ENCODE data around the gene PRRT1B.
A peak's percentile ranks its signal among the peaks of the same experiment; 100 is the strongest.

Gene PRRT1B

GRCh38 chr9:131587331-131587730 lies 42.0 kb downstream of the PRRT1B start:
- peak overlapping the region; percentile 34 for H3K27ac Mint-ChIP-seq
- no peak for DNase-seq (ENCODE audit: low spot score)
- H3K36me3 Mint-ChIP-seq (ENCODE audit: low read depth): peaks cover 44% of the 10 kb centered on the region
- no peaks in the 10 kb centered on the region for H3K27me3 Mint-ChIP-seq (ENCODE audit: low read depth)
- H3K9me3 Mint-ChIP-seq: no peaks in the 10 kb centered on the region
- no peak overlapping the region for H3K4me3 Mint-ChIP-seq
- H3K4me1 Mint-ChIP-seq (ENCODE audit: low read depth): peaks cover 30% of the 10 kb centered on the region

DNA sequence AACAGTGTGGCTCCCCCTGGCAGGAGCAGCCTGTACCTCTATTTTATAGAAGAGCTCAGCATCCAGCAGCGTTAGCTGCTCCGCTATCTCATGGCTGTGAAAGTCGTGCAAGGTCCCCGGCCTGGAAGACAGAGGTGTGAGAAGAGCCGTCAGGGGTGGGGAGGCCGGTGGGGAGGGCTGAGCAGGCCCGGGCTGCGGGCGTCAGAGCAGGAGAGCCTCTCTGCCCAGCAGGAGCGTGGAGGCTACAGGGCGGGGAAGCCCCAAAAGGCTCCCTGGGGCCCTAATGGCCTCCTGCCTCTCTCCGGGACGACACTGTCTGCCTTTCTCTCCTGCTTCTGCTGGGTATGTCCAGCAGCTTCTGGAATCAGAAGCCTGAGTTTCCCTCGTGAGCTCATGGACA lies 42.6 kb downstream of the PRRT1B start:
- H3K4me3 Mint-ChIP-seq: no peak overlapping the region
- no peak overlapping the region for H3K27ac Mint-ChIP-seq
- peaks cover 30% of the 10 kb centered on the region for H3K4me1 Mint-ChIP-seq (ENCODE audit: low read depth)
- DNase-seq (ENCODE audit: low spot score): no peak
- H3K36me3 Mint-ChIP-seq (ENCODE audit: low read depth): peaks cover 44% of the 10 kb centered on the region
- H3K9me3 Mint-ChIP-seq: no peaks in the 10 kb centered on the region
- H3K27me3 Mint-ChIP-seq (ENCODE audit: low read depth): no peaks in the 10 kb centered on the region

- Mint-ChIP-seq H3K27me3 (ENCODE audit: low read depth) (no peaks in the 10 kb centered on the region), H3K4me1 (ENCODE audit: low read depth) (peaks cover 30% of the 10 kb centered on the region), H3K4me3 (no peak overlapping the region), H3K36me3 (ENCODE audit: low read depth) (peaks cover 41% of the 10 kb centered on the region), H3K9me3 (no peaks in the 10 kb centered on the region), H3K27ac (no peak overlapping the region)
- DNase-seq (ENCODE audit: low spot score): no peak
Measured at GRCh38 chr9:131588396-131588795, 43.1 kb downstream of the PRRT1B start.

DNA sequence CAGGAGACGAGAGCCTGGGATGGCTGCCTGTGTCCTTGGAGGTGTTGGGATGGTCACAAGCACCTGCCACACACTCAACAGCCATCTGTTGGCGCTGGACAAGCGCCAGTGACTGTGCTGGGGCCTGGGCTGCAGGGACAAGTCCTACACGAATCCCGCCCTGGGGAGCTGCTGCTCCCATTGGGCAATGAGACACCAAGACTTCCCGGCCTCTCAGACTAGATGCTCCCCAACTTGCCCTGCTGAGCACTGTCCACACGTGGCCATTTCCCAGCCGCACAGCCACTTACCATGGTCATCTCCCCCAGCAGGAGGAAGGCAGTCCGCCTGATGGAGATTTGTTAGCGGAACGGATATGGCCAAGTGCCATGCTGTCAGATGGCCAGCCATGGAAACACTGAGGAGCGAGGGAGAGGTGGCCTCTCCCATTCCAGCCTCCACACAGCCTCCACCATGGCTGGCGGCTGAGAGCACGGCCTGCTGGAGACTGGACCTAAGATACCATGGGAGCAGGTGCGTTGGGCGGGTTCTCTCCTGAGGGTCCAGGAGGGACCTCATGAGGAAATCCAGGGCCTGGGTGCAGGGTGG lies 43.9 kb downstream of the PRRT1B start:
- no peak overlapping the region for H3K27ac Mint-ChIP-seq
- no peaks in the 10 kb centered on the region for H3K9me3 Mint-ChIP-seq
- no peak for DNase-seq (ENCODE audit: low spot score)
- peaks cover 30% of the 10 kb centered on the region for H3K4me1 Mint-ChIP-seq (ENCODE audit: low read depth)
- H3K4me3 Mint-ChIP-seq: no peak overlapping the region
- no peaks in the 10 kb centered on the region for H3K27me3 Mint-ChIP-seq (ENCODE audit: low read depth)
- peaks cover 38% of the 10 kb centered on the region for H3K36me3 Mint-ChIP-seq (ENCODE audit: low read depth)

- Mint-ChIP-seq H3K27ac (peak overlapping the region; percentile 51), H3K9me3 (no peaks in the 10 kb centered on the region), H3K36me3 (ENCODE audit: low read depth) (peaks cover 31% of the 10 kb centered on the region), H3K4me3 (no peak overlapping the region), H3K27me3 (ENCODE audit: low read depth) (no peaks in the 10 kb centered on the region), H3K4me1 (ENCODE audit: low read depth) (peaks cover 27% of the 10 kb centered on the region)
- no peak for DNase-seq (ENCODE audit: low spot score)
Measured at GRCh38 chr9:131589993-131590392, 44.7 kb downstream of the PRRT1B start.

- Mint-ChIP-seq H3K36me3 (ENCODE audit: low read depth) (peaks cover 29% of the 10 kb centered on the region), H3K4me1 (ENCODE audit: low read depth) (peaks cover 22% of the 10 kb centered on the region), H3K9me3 (no peaks in the 10 kb centered on the region), H3K4me3 (peak overlapping the region; percentile 22), H3K27me3 (ENCODE audit: low read depth) (no peaks in the 10 kb centered on the region), H3K27ac (peak overlapping the region; percentile 51)
- no peak for DNase-seq (ENCODE audit: low spot score)
Measured at GRCh38 chr9:131590449-131590848, 45.1 kb downstream of the PRRT1B start.

GRCh38 chr9:131590907-131591844 lies 45.9 kb downstream of the PRRT1B start:
- no peaks in the 10 kb centered on the region for H3K27me3 Mint-ChIP-seq (ENCODE audit: low read depth)
- H3K9me3 Mint-ChIP-seq: no peaks in the 10 kb centered on the region
- H3K27ac Mint-ChIP-seq: peak overlapping the region; percentile 51
- peak; percentile 76 for DNase-seq (ENCODE audit: low spot score)
- H3K4me1 Mint-ChIP-seq (ENCODE audit: low read depth): peaks cover 15% of the 10 kb centered on the region
- H3K4me3 Mint-ChIP-seq: peak overlapping the region; percentile 22
- peaks cover 37% of the 10 kb centered on the region for H3K36me3 Mint-ChIP-seq (ENCODE audit: low read depth)

GRCh38 chr9:131591845-131592208 lies 46.5 kb downstream of the PRRT1B start:
- H3K36me3 Mint-ChIP-seq (ENCODE audit: low read depth): peaks cover 37% of the 10 kb centered on the region

DNA sequence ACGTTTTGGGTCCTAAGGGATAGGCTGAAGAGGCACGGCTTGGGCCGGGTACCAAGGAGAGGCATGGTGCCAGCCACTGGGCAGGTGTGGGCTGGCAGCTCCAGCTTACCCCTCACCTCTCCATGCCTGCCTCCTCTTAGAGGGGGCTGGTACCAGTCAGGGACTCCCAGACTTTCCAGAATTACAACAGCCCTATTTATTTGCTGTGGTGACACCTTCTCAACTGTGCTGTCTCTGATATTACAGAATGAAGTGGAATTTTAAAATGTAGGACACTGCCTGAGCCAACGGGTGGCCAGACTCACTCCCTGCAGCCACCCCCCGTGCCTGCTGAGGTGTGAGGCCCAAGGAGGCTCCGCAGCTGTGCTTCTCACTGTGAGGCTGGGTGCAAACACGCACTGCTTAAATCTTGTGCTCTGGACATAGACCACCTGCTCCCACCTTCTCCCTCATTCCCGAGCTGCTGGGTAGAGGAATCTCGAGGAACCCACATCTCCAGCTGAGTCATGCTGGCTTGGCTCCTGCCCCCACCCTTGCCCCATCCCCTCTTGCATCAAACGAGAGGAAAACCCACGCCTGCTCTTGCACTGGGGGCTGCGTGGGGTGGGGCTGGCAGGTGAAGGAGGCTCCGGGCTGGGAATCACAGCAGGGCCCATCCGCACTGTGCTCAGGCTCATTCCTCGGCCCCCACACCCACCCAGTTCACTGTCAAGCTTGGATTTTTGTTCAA lies 47.9 kb downstream of the PRRT1B start:
- DNase-seq (ENCODE audit: low spot score): no peak
- H3K27ac Mint-ChIP-seq: no peak overlapping the region

More at GRCh38 chr9:131591845-131592208, 46.5 kb downstream of the PRRT1B start:
- no peaks in the 10 kb centered on the region for H3K27me3 Mint-ChIP-seq (ENCODE audit: low read depth)
- peak overlapping the region; percentile 70 for H3K27ac Mint-ChIP-seq
- no peak overlapping the region for H3K4me3 Mint-ChIP-seq
- H3K4me1 Mint-ChIP-seq (ENCODE audit: low read depth): peaks cover 15% of the 10 kb centered on the region
- no peak for DNase-seq (ENCODE audit: low spot score)
- H3K9me3 Mint-ChIP-seq: no peaks in the 10 kb centered on the region

DNA sequence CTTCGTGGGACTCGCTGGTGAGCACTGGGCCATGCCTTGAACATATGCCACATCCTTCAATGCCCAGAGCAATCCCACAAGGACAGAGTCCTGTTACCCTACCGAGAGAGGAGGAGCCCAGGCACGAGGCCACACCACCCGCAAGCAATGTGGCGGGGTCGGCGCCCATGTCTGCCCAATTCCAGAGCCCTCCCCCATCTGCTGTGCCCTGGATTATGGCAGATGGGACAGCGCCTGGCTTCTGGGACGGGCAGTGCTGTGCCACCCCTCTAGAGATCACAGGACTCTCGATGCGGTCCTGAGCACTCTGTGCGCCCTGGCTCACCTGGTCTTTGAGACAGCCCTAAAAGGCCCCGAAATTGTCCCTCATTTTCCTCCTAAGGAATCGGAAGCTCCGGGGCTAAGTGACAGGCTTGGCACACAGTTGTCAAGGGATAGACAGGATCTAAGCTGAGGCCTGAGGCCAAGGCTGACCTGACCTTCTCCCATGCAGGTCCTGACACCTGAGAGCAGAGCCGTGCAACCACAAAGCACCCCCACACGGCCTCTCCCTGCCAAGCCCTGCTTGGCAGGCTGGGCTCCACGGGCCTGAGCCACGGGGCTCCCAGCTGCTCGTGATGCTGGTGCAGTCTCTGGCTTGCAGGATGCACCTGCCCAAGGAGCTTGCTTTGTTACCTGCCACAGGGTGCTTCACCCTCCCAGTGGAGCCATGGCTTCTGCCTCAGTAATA lies 48.8 kb downstream of the PRRT1B start:
- Mint-ChIP-seq H3K9me3 (no peaks in the 10 kb centered on the region), H3K4me3 (no peak overlapping the region), H3K4me1 (ENCODE audit: low read depth) (peaks cover 15% of the 10 kb centered on the region), H3K27ac (no peak overlapping the region), H3K36me3 (ENCODE audit: low read depth) (peaks cover 32% of the 10 kb centered on the region), H3K27me3 (ENCODE audit: low read depth) (no peaks in the 10 kb centered on the region)
- DNase-seq (ENCODE audit: low spot score): no peak

More for the DNA sequence above, 47.9 kb downstream of the PRRT1B start:
- H3K36me3 Mint-ChIP-seq (ENCODE audit: low read depth): peaks cover 33% of the 10 kb centered on the region
- H3K4me1 Mint-ChIP-seq (ENCODE audit: low read depth): peaks cover 15% of the 10 kb centered on the region
- H3K4me3 Mint-ChIP-seq: no peak overlapping the region
- H3K27me3 Mint-ChIP-seq (ENCODE audit: low read depth): no peaks in the 10 kb centered on the region
- no peaks in the 10 kb centered on the region for H3K9me3 Mint-ChIP-seq

DNA sequence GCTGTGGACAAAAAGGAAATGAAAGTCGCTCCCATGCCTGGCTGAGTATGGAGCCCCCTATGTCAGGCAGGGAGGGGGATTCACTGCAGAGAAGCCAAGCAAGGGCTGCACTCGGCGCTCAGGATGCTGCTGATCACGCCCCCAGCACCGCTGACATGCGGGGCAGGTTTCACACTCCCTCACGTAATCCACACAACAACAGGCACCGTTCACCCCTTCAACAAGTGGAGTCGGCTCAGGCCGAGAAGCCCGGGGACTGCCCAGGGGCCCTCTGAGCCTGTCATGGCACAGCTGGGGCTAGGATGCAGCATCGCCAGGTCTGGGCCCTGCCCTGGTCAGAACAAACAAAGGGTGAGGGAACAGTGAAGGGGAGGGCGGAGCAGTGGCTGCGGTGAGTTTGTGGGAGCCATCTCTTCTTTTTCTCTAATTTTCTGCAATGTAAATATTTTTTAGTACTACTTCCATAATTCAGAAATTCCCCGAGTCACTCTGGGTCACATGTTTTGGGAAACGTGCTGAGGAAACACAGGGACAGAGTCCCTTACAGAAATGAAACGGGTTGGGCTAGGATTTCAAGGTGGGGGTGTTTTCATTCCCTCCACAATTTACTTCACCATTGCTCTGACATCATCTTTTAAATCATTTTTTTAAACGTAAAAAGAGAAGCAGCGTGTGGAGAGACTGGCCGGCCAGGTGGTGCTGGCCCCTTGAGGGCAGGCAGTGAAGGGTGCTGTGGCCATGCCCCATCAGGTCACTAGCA lies 49.8 kb downstream of the PRRT1B start:
- H3K27ac Mint-ChIP-seq: no peak overlapping the region
- H3K36me3 Mint-ChIP-seq (ENCODE audit: low read depth): peaks cover 31% of the 10 kb centered on the region
- H3K4me1 Mint-ChIP-seq (ENCODE audit: low read depth): peaks cover 15% of the 10 kb centered on the region
- H3K4me3 Mint-ChIP-seq: no peak overlapping the region
- no peak for DNase-seq (ENCODE audit: low spot score)
- H3K9me3 Mint-ChIP-seq: no peaks in the 10 kb centered on the region
- H3K27me3 Mint-ChIP-seq (ENCODE audit: low read depth): no peaks in the 10 kb centered on the region

DNA sequence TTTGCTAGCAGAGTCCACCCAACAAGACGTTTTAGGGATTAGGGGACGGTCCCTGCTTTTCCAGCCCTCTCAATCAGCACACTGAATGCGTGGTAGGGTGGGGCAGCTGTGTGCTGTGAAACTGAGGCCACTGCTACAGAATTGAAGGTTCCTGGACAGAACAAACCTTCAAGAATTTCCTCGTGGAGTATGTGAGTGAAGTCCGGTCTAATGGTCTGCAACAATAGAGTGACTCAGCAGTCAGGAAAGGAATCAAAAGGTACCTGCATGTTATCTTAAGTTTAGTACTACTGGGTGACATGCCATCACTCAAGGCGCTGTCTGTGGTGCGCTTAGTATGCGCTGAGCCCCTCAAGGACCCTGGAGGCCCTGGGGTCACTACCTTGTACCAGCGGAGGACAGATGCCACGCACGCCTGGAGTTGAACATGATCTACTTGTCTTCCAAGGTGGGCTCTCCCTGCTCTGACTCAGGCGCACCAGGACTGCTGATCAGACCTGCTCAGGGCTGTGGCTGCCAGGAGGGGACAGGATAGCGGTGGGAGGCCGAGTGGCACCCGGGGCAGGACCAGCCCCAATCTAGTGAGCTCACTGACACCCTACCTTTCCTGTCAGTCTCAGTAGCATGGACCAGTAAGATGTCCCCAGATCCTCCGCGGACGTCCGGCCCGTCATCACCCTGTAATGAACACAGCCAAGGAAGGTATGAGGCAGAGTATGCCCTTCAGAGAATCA lies 50.5 kb downstream of the PRRT1B start:
- Mint-ChIP-seq H3K27ac (no peak overlapping the region), H3K36me3 (ENCODE audit: low read depth) (peaks cover 31% of the 10 kb centered on the region)
- no peak for DNase-seq (ENCODE audit: low spot score)

More for the DNA sequence above, 50.5 kb downstream of the PRRT1B start:
- Mint-ChIP-seq H3K27me3 (ENCODE audit: low read depth) (no peaks in the 10 kb centered on the region), H3K4me1 (ENCODE audit: low read depth) (peaks cover 8% of the 10 kb centered on the region), H3K4me3 (no peak overlapping the region), H3K9me3 (no peaks in the 10 kb centered on the region)

Data from T-helper 2 cell treated with Interferon-gamma antibody and Interleukin-4, amounts not matched to agents 5 μg/mL and 100 μg/mL, for 36 hours (primary cell).